HS-27A (cell line): ENCODE results near the gene GMDS.
"Not testable (repeated sequence)": the region's sequence is repeated elsewhere in the genome, so short reads cannot be mapped to it uniquely, and the experiment has no call there.

Experiments
- DNase-seq: peaks from one replicate; pipeline ENCODE4 v3.0.0-alpha.2; 2012; ENCODE audit warnings: low read depth, missing footprints

The GMDS gene

GRCh38 chr6:1770968-1771723 lies 474.3 kb downstream of the GMDS start:
- DNase-seq, result no peak

- no peak for DNase-seq
These were observed 475.0 kb downstream of the GMDS start for GRCh38 chr6:1770435-1770843.

GRCh38 chr6:1767481-1768246 lies 477.7 kb downstream of the GMDS start:
- no peak for DNase-seq

GRCh38 chr6:1766654-1767053 lies 478.8 kb downstream of the GMDS start:
- no peak for DNase-seq

GRCh38 chr6:1765160-1765903 lies 480.1 kb downstream of the GMDS start:
- no peak for DNase-seq

GRCh38 chr6:1764397-1764987 lies 480.9 kb downstream of the GMDS start:
- DNase-seq, result no peak

- DNase-seq, result no peak
These were observed 482.0 kb downstream of the GMDS start for GRCh38 chr6:1763404-1763803.

GRCh38 chr6:1762203-1762602 lies 483.2 kb downstream of the GMDS start:
- no peak for DNase-seq

- no peak for DNase-seq
These were observed 483.9 kb downstream of the GMDS start for GRCh38 chr6:1761477-1761877.

GRCh38 chr6:1760876-1761275 lies 484.5 kb downstream of the GMDS start:
- no peak for DNase-seq

- DNase-seq, result no peak
These were observed 485.5 kb downstream of the GMDS start for GRCh38 chr6:1759870-1760269.

GRCh38 chr6:1758076-1758679 lies 487.2 kb downstream of the GMDS start:
- no peak for DNase-seq

GRCh38 chr6:1757131-1757530 lies 488.3 kb downstream of the GMDS start:
- DNase-seq, result no peak

GRCh38 chr6:1756472-1757129 lies 488.8 kb downstream of the GMDS start:
- DNase-seq, result no peak

- DNase-seq, result not testable (repeated sequence)
These were observed 494.3 kb downstream of the GMDS start for GRCh38 chr6:1751063-1751462.

- no peak for DNase-seq
These were observed 496.4 kb downstream of the GMDS start for GRCh38 chr6:1749041-1749440.

GRCh38 chr6:1747531-1747930 lies 497.9 kb downstream of the GMDS start:
- no peak for DNase-seq

- no peak for DNase-seq
These were observed 498.4 kb downstream of the GMDS start for GRCh38 chr6:1747003-1747402.

- DNase-seq, result no peak
These were observed 499.6 kb downstream of the GMDS start for GRCh38 chr6:1745814-1746213.

GRCh38 chr6:1744543-1744942 lies 500.9 kb downstream of the GMDS start:
- no peak for DNase-seq

GRCh38 chr6:1739680-1740079 lies 505.7 kb downstream of the GMDS start:
- DNase-seq, result no peak
